Measurements from ENCODE around the gene PLCG2.

Gene PLCG2

DNA sequence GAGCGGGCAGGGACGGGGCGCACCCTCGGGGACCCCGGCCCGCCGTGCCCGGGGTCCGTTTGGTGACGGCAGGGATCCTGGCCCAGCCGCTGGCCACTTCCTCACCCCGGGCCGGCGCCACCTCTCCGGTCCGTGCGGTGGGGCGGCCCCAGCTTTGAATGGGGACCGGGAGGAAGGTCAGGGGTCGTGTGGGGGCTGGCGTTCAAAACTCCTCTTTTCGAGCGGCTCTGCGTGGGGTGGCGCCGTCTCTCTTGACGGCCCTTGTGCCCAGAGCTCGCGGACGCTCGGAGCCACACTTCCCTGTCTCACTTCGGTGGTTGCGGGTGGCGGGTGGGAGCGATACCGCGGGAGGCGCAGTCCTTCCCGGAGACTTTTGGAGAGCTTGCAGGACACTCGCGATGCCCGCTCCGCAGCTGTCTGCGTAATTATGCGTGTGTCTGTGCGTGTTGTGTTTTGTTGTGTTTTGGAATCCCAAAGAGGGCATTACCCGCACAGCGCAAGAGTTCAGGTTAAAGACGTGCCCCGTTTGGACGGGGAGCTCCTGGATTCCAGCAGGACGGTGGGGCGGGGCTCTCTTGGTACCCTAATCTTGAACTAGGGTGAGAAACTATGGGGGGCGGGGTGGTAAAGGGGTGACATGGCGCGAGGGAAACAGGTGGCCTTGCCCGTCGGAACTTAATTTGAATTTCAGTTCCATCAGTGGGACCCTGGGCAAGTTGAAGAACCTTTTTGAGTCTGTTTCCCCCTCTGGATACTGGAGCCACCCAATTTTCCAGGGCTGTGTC, 637 bp downstream of the PLCG2 start:
- Histone ChIP-seq H2AFZ (ENCODE audit: low read depth, low read length, severe bottlenecking) (no peak overlapping the region), H3K9me3 (ENCODE audit: insufficient read depth, low read length) (no peaks in the 10 kb centered on the region), H3F3A (ENCODE audit: insufficient read depth) (peaks cover 54% of the 10 kb centered on the region), H3K79me2 (ENCODE audit: insufficient read depth, low read length) (peaks cover 55% of the 10 kb centered on the region), H3K27me3 (ENCODE audit: low read length) (no peaks in the 10 kb centered on the region), H3K27ac (ENCODE audit: low read depth, low read length) (peak overlapping the region; percentile 87), H4K20me1 (ENCODE audit: low read depth, low read length) (peaks cover 2% of the 10 kb centered on the region; the same call in 1 of the 2 replicates), H3K4me2 (ENCODE audit: low read depth, low read length, poor library complexity, severe bottlenecking) (peak overlapping the region; percentile 71), H3K36me3 (ENCODE audit: low read length) (no peaks in the 10 kb centered on the region), H3K9ac (ENCODE audit: low read length) (peak overlapping the region; percentile 95), H3K9me2 (replicated peaks; ENCODE audit: insufficient read depth, low read length) (no peaks in the 10 kb centered on the region), H3K4me3 (ENCODE audit: insufficient read depth, low read length, poor library complexity, severe bottlenecking) (peak overlapping the region; percentile 74)
- TF ChIP-seq CTCF (IDR thresholded peaks at IDR 0.05; ENCODE audit: insufficient read depth, low read length, poor library complexity, severe bottlenecking), result no peak
- TF ChIP-seq EZH2phosphoT487 (conservative IDR thresholded peaks at IDR 0.05; ENCODE audit: low read length), result no peak

- H3K4me2 ChIP-seq (ENCODE audit: low read depth, low read length, poor library complexity, severe bottlenecking), result peak overlapping the region; percentile 71
- H3K36me3 ChIP-seq (ENCODE audit: low read length), result 0 out of 2 replicates have a peak, but pooled peaks cover 3% of the 10 kb centered on the region
- H3F3A ChIP-seq (ENCODE audit: insufficient read depth), result peaks cover 51% of the 10 kb centered on the region
- no peak for TF ChIP-seq CTCF (IDR thresholded peaks at IDR 0.05; ENCODE audit: insufficient read depth, low read length, poor library complexity, severe bottlenecking)
- no peak for TF ChIP-seq EZH2phosphoT487 (conservative IDR thresholded peaks at IDR 0.05; ENCODE audit: low read length)
- peaks cover 2% of the 10 kb centered on the region; the same call in 1 of the 2 replicates for H4K20me1 ChIP-seq (ENCODE audit: low read depth, low read length)
- peak overlapping the region; percentile 87 for H3K27ac ChIP-seq (ENCODE audit: low read depth, low read length)
- peak overlapping the region; percentile 74 for H3K4me3 ChIP-seq (ENCODE audit: insufficient read depth, low read length, poor library complexity, severe bottlenecking)
- H3K9me2 ChIP-seq (replicated peaks; ENCODE audit: insufficient read depth, low read length), result no peaks in the 10 kb centered on the region
- H3K27me3 ChIP-seq (ENCODE audit: low read length), result no peaks in the 10 kb centered on the region
- H2AFZ ChIP-seq (ENCODE audit: low read depth, low read length, severe bottlenecking), result no peak overlapping the region
- H3K9me3 ChIP-seq (ENCODE audit: insufficient read depth, low read length), result no peaks in the 10 kb centered on the region
- peaks cover 61% of the 10 kb centered on the region for H3K79me2 ChIP-seq (ENCODE audit: insufficient read depth, low read length)
- H3K9ac ChIP-seq (ENCODE audit: low read length), result peak overlapping the region; percentile 95
Measured at GRCh38 chr16:81780350-81780749, 1.3 kb downstream of the PLCG2 start.

GRCh38 chr16:81782236-81782635, 3.1 kb downstream of the PLCG2 start:
- Histone ChIP-seq H3K27ac (ENCODE audit: low read depth, low read length) (peak overlapping the region; percentile 87), H3K9ac (ENCODE audit: low read length) (peak overlapping the region; percentile 95), H4K20me1 (ENCODE audit: low read depth, low read length) (peaks cover 2% of the 10 kb centered on the region; the same call in 1 of the 2 replicates), H3K4me2 (ENCODE audit: low read depth, low read length, poor library complexity, severe bottlenecking) (peak overlapping the region; percentile 71), H3K36me3 (ENCODE audit: low read length) (peaks cover 16% of the 10 kb centered on the region; the same call in 1 of the 2 replicates), H3K79me2 (ENCODE audit: insufficient read depth, low read length) (peaks cover 80% of the 10 kb centered on the region), H3K4me3 (ENCODE audit: insufficient read depth, low read length, poor library complexity, severe bottlenecking) (peak overlapping the region; percentile 27), H3K27me3 (ENCODE audit: low read length) (no peaks in the 10 kb centered on the region), H2AFZ (ENCODE audit: low read depth, low read length, severe bottlenecking) (no peak overlapping the region), H3F3A (ENCODE audit: insufficient read depth) (peaks cover 47% of the 10 kb centered on the region), H3K9me2 (replicated peaks; ENCODE audit: insufficient read depth, low read length) (no peaks in the 10 kb centered on the region), H3K9me3 (ENCODE audit: insufficient read depth, low read length) (no peaks in the 10 kb centered on the region)
- no peak for TF ChIP-seq CTCF (IDR thresholded peaks at IDR 0.05; ENCODE audit: insufficient read depth, low read length, poor library complexity, severe bottlenecking)
- TF ChIP-seq EZH2phosphoT487 (conservative IDR thresholded peaks at IDR 0.05; ENCODE audit: low read length), result no peak
